Stimulated activated CD8-positive, alpha-beta memory T cell treated with anti-CD3 and anti-CD28 coated beads, Interleukin-7, amount 100 ng/mL, for 48 hours (primary cell): ENCODE measurements around the gene CSAD.

ENCODE experiments used
- DNase-seq, 2 donors: peaks; one replicate each; pipeline ENCODE4 v3.0.0-alpha.2; 2020; ENCODE audit warnings: low read depth in 1 of 2; ENCODE audit errors: extremely low read depth in 1 of 2

The CSAD gene

GRCh38 chr12:53152390-53152789, 28.3 kb downstream of the CSAD start:
- no peak for DNase-seq

- DNase-seq, result no peak
These were observed 29.7 kb downstream of the CSAD start for GRCh38 chr12:53151039-53151438.

DNA sequence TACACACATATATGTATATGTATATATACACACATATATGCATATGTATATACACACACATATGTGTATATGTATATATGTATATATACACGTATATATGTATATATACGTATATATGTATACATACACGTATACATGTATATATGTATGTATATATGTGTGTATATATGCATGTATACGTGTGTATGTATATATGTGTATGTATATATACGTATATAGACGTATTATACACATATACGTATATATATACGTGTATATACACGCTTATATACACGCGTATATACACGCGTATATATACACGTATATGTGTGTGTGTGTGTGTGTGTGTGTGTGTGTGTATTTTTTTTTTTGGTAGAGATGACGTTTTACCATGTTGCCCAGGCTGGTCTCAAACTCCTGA, 33.1 kb downstream of the CSAD start:
- no peak for DNase-seq

GRCh38 chr12:53147181-53147580, 33.5 kb downstream of the CSAD start:
- DNase-seq, result no peak

- DNase-seq, result no peak
These were observed 35.1 kb downstream of the CSAD start for GRCh38 chr12:53145383-53146260.

DNA sequence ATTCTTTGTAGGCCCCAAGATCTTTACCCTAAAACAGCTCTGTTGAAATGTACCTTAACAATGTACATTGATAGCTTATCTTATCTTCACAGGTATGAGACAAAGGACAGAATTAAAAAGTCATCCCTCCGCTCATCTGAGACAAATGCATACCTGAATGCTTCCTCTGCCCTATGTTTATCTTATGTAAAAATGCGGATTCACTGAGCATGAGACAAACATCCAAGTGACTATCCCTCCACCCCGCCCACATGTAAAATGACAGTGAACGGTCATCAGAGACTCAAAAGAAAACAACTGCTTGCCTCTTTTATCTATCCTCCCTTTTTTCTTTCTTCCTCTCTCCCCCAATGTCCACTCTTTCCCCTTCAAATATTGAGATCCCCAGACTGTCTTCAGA, 37.4 kb downstream of the CSAD start:
- no peak for DNase-seq

DNA sequence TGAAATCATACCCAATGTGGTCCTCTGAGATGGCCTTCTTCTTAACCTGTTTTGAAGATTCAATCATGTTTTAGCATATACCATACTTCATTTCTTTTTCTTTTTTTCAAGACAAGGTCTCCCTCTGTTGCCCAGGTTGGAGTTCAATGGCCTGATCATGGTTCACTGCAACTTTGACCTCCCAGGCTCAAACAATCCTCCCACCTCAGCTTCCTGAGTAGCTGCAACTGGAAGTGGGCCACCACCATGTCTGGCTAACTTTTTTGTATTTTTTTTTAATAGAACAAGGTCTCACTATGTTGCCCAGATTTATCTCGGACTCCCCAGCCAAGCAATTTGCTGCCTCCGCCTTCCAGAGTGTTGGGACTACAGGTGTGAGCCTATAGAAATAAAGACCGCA, 47.0 kb downstream of the CSAD start:
- DNase-seq, result no peak

- DNase-seq, result no peak
These were observed 48.9 kb downstream of the CSAD start for GRCh38 chr12:53131844-53132243.

DNA sequence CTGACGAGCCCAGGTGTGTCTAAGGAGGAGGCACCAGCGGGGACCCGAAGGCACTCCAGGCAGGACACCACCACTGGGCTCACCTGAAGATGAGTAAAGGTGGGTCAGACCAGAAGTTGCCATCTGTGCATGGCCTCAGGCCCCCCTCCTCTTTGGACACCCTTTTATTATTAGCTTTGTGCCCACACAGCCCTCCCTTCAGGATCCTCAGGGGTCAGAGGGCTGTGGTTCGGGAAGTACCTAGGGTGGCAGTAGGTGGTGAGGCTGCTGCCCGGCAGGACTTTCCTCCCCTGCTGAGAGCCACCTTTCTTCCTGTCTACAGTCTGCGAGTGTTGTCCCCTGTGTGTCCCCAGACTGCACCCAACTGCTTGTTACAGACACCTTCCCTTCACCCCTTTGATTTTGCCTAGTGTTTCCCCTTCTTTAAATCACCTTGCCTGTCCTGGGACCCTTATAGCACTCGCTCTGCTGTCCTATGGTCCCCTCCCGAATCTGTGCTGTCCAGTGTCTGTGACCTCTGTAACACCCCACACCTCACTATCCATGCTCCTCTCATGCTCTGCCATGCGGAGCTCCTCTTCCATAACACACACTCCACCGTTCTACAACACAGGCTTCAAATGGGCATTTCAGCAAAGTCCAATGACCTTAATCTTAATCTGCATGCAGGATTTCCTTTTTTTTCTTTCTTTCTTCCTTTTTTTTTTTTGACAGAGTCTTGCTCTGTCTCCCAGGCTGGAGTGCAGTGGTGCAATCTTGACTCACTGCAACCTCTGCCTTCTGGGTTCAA, 51.8 kb downstream of the CSAD start:
- DNase-seq, result no peak

GRCh38 chr12:53127169-53127568, 53.6 kb downstream of the CSAD start:
- no peak for DNase-seq

GRCh38 chr12:53124352-53124723, 56.4 kb downstream of the CSAD start:
- no peak for DNase-seq

- DNase-seq, result no peak
These were observed 57.0 kb downstream of the CSAD start for GRCh38 chr12:53123578-53124351.

- no peak for DNase-seq
These were observed 57.7 kb downstream of the CSAD start for GRCh38 chr12:53122961-53123468.

- no peak for DNase-seq
These were observed 59.8 kb downstream of the CSAD start for GRCh38 chr12:53120685-53121525.

GRCh38 chr12:53118751-53119300, 61.9 kb downstream of the CSAD start:
- DNase-seq, result no peak

- no peak for DNase-seq
These were observed 64.7 kb downstream of the CSAD start for GRCh38 chr12:53115891-53116648.

DNA sequence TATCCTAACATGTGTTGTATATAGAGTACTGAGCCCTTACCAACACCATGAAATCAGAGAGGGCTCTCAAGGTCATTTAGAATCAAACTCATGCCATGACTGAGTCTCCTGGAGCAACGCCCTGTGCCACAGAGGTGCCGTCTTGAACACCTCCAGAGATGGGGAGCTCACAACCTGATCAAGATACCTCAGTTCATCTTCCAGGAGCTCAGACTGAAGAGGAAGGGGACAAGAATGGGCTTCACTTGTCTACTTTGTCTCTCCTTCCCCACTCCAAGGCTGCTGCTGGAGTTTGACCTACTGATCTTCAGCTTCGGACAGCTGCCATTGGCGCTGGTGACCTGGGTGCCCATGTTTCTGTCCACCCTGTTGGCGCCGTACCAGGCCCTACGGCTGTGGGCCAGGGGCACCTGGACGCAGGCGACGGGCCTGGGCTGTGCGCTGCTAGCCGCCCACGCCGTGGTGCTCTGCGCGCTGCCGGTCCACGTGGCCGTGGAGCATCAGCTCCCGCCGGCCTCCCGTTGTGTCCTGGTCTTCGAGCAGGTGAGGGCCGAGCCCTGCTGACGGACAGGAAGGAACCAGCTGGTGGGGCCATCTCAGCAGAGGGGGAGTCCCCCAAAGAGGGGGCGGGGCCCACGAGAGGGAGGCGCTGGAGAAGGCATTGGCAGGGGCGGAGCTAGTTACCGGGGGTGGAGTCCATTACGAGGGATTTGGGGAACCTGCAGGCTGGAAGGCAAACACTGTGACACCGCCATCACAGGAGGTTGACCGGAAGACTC, 65.4 kb downstream of the CSAD start:
- DNase-seq, result no peak

DNA sequence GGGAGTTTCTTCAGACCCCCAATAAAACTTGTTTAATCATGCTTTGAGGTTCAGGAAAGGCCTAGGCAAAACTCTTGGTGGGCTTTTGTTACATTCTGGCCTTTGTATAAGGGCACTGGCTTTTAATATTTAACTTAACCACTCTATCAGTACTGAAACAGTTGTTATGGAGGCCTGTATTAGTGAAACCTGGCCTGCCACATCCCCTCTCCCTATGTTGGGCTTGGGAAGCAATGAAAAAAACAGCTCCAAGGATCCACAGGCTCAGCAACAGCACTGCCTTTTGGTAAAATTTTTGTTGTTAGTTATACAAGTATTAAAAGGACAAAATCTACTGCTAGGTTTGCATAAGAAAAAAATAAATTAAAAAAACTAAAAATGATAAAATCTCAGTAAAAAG, 66.8 kb downstream of the CSAD start:
- no peak for DNase-seq
